GM21529 (cell line): Measurements from ENCODE around the gene GALNT18.
A peak's percentile ranks its signal among the peaks of the same experiment; 100 is the strongest.
"Not testable (repeated sequence)": the region's sequence is repeated elsewhere in the genome, so short reads cannot be mapped to it uniquely, and the experiment has no call there.

Source experiments
- ATAC-seq: cut with Tn5 transposase; IDR thresholded peaks from one replicate; pipeline ENCODE4 v1.9.1; 2021; ENCODE audit not compliant: unreplicated experiment

GALNT18 gene

GRCh38 chr11:11468954-11469353, 152.9 kb downstream of the GALNT18 start:
- ATAC-seq, result no peak

GRCh38 chr11:11467312-11467711, 154.5 kb downstream of the GALNT18 start:
- no peak for ATAC-seq

DNA sequence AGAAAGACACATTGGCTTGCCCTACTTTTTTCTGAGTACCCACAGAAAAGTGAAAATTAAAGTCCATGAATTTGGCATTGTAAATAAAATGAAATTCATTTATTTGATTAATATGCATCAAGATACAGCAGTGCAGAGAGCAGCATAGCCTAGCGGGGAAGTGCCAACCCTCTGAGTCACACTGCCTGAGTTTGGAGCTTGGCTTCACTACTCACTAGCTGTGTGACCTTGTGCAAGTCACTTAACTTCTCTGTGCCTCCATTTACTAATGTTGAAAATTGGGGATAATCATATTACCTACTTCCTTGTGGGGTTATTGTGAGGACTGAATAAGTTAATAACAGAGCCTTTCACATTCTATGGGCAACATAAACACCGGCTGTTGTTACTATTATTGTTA, 157.2 kb downstream of the GALNT18 start:
- no peak for ATAC-seq

DNA sequence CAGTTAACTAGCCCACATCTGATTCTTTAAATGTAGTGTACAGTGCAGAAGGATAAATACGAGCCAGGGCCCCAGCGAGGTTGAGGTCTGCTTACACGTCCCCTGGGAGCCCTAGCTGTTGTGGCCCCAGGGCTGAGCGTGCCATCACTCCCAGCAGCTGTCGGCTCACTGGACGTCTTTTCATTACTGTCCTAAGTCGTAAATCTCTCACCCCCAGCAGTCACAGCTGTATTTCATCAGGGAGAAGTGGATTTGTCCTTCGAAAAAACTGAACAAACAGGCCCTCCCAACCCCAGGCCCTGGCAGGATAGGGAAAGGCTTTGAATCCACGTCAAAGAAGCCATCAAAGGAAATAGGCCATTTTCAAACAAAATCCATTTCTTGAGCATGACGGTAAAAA, 158.4 kb downstream of the GALNT18 start:
- ATAC-seq, result no peak

GRCh38 chr11:11461473-11461872, 160.3 kb downstream of the GALNT18 start:
- no peak for ATAC-seq

GRCh38 chr11:11459578-11459977, 162.2 kb downstream of the GALNT18 start:
- ATAC-seq, result no peak

- no peak for ATAC-seq
Measured at GRCh38 chr11:11458485-11458884, 163.3 kb downstream of the GALNT18 start.

DNA sequence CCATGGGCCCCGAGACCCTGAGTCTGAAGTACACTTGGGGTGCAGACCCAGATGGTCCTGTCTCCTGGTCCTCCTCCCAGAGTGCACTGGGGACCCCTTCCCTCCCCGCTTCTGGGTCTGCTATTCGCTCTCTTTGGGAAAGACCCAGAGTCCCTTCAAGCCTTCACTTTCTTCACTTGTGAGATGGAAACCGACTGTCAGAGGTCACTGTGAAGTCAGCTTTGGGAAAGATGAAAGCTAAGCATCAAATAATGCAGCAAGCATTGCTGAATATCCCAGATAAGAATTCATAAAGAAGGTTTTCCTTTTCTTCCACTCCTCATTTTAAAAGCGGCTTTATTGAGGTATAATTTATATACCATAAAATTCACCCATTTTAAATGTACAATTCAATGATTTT, 163.8 kb downstream of the GALNT18 start:
- no peak for ATAC-seq

DNA sequence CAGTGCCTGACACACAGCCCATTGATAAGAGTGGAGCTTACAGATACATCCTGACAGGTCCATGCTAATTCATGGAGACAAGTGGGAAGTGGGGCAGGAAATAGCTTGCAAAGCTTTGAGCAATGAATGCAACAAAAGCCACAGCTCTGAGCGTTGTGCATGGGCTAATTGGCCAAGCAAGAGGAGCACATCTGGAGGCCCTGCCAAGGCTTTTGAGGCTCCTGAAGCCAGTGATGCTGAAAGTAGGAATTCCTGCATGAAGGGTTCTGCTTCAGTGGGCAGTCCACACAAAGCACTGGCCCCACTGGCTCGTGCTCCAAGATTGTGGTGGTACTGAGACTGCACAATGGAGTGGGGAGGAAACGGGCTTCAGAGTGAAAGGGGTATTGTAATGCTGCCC, 164.9 kb downstream of the GALNT18 start:
- no peak for ATAC-seq

DNA sequence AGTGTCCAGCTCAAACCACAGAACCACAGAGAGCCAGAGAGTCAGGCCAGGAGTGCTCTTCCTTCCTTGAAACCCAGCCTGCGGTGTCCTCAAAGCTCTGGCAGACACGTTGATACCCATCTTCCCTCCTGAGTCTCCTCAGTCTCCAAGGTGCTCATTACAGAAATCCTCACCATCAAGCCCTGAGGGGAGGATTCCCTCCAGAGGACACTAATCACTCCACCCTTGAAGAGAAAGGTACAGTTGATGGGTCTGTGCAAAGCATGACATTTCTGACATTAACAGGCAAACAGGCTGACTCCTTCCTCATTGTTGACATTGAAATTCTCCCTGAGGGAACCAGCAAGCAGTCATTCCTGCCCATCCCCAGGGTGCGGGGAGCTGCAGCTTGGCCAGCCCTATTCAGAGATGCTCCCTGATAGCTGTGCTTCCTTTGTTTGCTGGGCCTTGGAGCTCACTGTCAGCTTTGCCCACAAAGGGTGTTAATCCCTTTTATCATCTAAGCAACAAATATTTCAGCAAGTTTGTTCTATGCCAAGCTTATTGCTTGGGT, 167.1 kb downstream of the GALNT18 start:
- no peak for ATAC-seq

DNA sequence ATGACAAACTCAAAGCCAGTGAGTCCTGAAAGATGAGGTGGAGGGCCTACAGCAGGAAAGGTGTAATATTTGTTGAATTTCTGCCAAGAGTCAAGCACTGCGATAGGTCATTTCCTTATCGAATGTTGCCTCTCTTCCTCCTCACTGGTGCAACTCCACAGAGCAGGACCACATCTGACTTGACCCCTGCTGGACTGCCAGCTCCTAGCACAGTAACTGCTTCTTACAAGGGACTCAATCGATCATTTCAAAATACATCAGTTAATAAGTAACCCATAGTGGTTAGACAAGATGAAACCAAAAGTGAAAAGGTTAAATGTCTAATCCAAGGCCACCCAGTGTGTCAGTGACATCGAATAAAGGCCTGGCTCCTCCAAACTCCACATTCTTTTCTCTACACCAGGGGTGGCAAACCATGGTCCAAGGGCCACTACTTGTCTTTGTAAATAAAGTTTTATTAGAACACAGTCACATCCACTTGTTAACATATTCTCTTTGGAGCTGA, 170.3 kb downstream of the GALNT18 start:
- peak; percentile 91 for ATAC-seq

DNA sequence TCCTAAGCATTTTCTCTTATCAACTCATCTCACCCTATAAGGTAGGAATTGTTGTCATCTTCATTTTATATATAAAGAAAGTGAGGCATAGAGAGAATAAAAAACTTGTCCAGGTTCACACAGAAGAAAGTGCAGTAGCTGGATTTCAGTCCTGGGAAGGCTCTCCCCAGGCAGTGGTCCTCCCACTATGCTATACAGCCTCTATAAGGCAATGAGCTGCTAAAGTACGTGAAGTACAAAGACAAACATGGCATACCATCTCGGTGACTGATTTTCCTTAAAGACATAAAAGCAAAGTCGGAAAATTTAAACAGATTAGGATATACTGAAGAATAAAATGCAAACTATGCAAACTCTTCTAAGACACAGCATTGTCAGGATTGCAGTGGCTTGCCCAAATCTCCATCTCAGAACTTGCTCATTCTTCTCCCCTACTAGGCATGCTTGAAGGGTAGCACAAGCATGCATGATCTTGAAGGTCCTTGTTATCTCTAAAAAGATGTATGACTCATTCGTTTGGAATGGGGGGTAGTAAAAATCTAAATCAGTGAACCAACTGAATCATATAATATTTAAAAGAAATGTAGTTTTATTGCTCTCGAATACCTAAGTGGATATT, 171.0 kb downstream of the GALNT18 start:
- ATAC-seq, result no peak

DNA sequence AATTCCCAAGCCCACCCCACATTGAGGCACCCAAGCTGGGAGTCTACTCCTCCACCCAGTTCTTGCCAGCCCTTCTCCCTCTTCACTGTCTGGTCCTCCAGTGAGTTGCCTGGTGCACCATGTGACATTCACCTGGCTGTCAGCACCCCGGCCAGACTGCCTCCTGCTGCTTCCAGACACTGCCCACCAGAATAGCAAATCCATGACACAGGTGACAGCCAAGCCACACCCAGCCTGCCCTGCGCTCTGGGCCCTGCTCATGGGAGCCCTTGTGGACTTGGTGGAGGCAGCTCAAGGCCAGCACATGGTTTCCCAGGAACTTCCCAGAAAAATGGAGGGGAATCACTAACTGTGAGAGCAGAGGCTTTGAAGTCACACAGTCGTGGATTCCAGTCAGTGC, 172.5 kb downstream of the GALNT18 start:
- ATAC-seq, result no peak

DNA sequence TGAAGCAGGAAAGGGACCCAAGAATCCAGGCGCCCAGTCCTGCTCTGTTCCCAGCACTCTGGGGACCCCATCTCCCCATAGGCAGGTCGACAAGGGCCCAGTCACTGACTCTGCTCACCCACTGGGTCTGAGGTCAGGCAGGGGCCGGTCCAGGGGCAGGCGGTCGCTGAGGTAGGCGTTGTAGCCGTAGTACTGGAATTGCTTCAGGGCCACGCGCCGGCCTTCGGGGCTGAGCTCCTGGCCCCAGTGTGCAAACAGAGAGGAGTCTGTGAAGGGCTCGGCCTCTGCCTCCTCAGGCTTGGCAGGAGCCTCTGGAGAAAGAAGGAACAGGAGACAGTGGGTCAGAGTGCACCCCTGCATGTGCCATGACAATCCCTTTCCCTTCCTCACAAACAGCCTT, 173.2 kb downstream of the GALNT18 start:
- no peak for ATAC-seq

DNA sequence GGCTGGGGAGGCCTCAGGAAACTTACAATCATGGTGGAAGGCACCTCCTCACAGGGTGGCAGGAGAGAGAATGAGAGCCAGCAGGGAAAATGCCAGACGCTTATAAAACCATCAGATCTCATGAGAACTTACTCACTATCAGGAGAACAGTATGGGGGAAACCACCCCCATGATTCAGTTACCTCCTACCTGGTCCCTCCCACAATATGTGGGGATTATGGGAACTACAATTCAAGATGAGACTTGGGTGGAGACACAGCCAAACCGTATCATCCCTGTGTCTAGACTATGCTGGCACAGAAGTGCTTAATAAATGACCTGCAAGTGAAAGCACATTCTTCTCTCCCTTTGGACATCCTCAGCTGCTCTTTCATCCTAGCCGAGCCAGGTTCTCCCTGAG, 174.2 kb downstream of the GALNT18 start:
- ATAC-seq, result not testable (repeated sequence)

DNA sequence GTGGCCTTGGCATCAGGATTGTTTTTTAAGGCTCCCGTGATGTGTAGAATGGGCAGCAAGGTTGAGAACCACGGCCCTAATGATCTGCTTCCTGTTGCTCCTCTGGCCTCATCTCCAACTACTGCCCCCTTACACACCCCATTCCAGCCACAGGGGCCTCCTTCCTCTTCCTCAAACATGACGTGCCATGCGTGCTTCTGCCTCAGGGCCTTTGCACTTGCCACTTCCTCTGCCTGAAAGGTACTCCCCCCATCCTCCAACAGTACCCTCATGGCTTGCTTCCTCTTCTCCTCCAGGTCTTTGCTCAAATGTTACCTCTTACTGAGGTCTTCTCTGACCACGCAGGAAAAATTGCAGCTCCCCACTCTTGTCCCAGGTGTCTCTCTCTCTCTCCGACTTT, 174.8 kb downstream of the GALNT18 start:
- ATAC-seq, result no peak

GRCh38 chr11:11446564-11446963, 175.2 kb downstream of the GALNT18 start:
- no peak for ATAC-seq

- no peak for ATAC-seq
Measured at GRCh38 chr11:11445441-11446185, 176.2 kb downstream of the GALNT18 start.

- no peak for ATAC-seq
Measured at GRCh38 chr11:11444804-11445131, 177.0 kb downstream of the GALNT18 start.

GRCh38 chr11:11444027-11444803, 177.6 kb downstream of the GALNT18 start:
- no peak for ATAC-seq

GRCh38 chr11:11442791-11443190, 179.0 kb downstream of the GALNT18 start:
- ATAC-seq, result no peak

DNA sequence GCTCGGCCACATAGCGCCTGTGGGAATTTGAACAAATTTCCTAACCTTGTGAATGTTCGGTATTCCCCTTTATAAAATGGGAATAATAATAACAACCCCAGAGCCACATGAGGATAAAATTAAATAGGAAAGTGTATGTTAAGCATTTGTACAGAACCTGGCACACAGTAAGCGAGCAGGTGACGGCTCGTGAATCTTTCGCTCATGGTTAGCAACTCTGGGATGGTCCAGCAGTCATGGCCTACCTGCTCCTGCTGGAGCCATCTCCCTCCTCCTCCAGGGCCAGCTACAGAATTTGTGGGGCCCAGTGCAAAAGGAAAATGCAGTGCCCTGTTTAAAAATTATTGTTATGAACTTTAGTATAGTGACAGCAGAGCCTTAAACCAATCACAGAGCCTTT, 180.3 kb downstream of the GALNT18 start:
- ATAC-seq, result no peak
